HAP-1 (cell line): ENCODE results near the gene ITLN1.
"Not testable (repeated sequence)": the region's sequence is repeated elsewhere in the genome, so short reads cannot be mapped to it uniquely, and the experiment has no call there.

ENCODE experiments used
- DNase-seq, 2 experiments: peaks; one replicate each; pipeline ENCODE4 v3.0.0-alpha.2; 2016 to 2020; ENCODE audit warnings: low spot score in 2 of 2
- H3K27me3 ChIP-seq: fragments of 250-450 bp; sonication (Bioruptor Pico); 2 replicates; pipeline ENCODE4 v1.5.1; 2020; ENCODE audit warnings: low read depth, mild to moderate bottlenecking, moderate library complexity
- H3K36me3 ChIP-seq: fragments of 250-450 bp; sonication (Bioruptor Pico); replicated peaks from 2 replicates; pipeline ENCODE4 v1.5.1; 2020; ENCODE audit warnings: mild to moderate bottlenecking
- H3K4me1 ChIP-seq: fragments of 250-450 bp; sonication (Bioruptor Pico); 2 replicates; pipeline ENCODE4 v1.5.1; 2020; ENCODE audit warnings: mild to moderate bottlenecking
- H3K4me3 ChIP-seq: fragments of 250-450 bp; sonication (Bioruptor Pico); 2 replicates; pipeline ENCODE4 v1.5.1; 2020; ENCODE audit warnings: mild to moderate bottlenecking, moderate library complexity
- H3K9me3 ChIP-seq: fragments of 250-450 bp; sonication (Bioruptor Pico); 2 replicates; pipeline ENCODE4 v1.5.1; 2020; ENCODE audit warnings: mild to moderate bottlenecking, moderate library complexity
- in situ Hi-C: fragments of 300-500 bp; cut with MboI; formaldehyde crosslinking; loops from 3 replicates; pipeline ENCODE4 v1.14.3; 2020; ENCODE audit warnings: low sequenced_read_pairs, inconsistent platforms, mixed read lengths

The ITLN1 gene

GRCh38 chr1:160885042-160885441 is at the start of gene ITLN1:
Gene ITLN1 (minus strand): TSS chr1:160885180. CDS start chr1:160884877, 303 bp downstream.
- no peaks in the 10 kb centered on the region for H3K4me1 ChIP-seq
- in situ Hi-C loops: no loop called here
- no peaks in the 10 kb centered on the region for H3K27me3 ChIP-seq
- no peak for DNase-seq
- H3K36me3 ChIP-seq: no peaks in the 10 kb centered on the region
- no peak within 1 kb of the TSS for H3K4me3 ChIP-seq
- H3K9me3 ChIP-seq: no peaks in the 10 kb centered on the region

- H3K27me3 ChIP-seq, H3K36me3 ChIP-seq, H3K4me3 ChIP-seq, H3K4me1 ChIP-seq, in situ Hi-C loops, DNase-seq, H3K9me3 ChIP-seq: not testable (repeated sequence)
These were observed 48.3 kb upstream of the ITLN1 start for GRCh38 chr1:160933305-160933704.

- in situ Hi-C loops: no loop called here
These were observed 40.8 kb upstream of the ITLN1 start for GRCh38 chr1:160925652-160926244.

GRCh38 chr1:160924791-160925651 is 40.0 kb upstream of the ITLN1 start:
- DNase-seq: no peak
- H3K4me3 ChIP-seq: no peak overlapping the region

More at GRCh38 chr1:160925652-160926244, 40.8 kb upstream of the ITLN1 start:
- H3K9me3 ChIP-seq: peaks cover 3% of the 10 kb centered on the region; the same call in 1 of the 2 replicates
- H3K27me3 ChIP-seq: no peaks in the 10 kb centered on the region
- no peaks in the 10 kb centered on the region for H3K4me1 ChIP-seq
- no peak overlapping the region for H3K4me3 ChIP-seq
- no peak for DNase-seq
- H3K36me3 ChIP-seq: no peaks in the 10 kb centered on the region

GRCh38 chr1:160916666-160917065 is 31.7 kb upstream of the ITLN1 start:
- no peak for DNase-seq
- in situ Hi-C loops: no loop called here
- Histone ChIP-seq H3K9me3 (no peaks in the 10 kb centered on the region), H3K4me1 (no peaks in the 10 kb centered on the region), H3K27me3 (peaks cover 9% of the 10 kb centered on the region; the same call in 1 of the 2 replicates), H3K4me3 (no peak overlapping the region), H3K36me3 (no peaks in the 10 kb centered on the region)

More at GRCh38 chr1:160924791-160925651, 40.0 kb upstream of the ITLN1 start:
- H3K36me3 ChIP-seq: no peaks in the 10 kb centered on the region
- H3K9me3 ChIP-seq: peaks cover 3% of the 10 kb centered on the region; the same call in 1 of the 2 replicates
- no peaks in the 10 kb centered on the region for H3K27me3 ChIP-seq
- in situ Hi-C loops: no loop called here
- H3K4me1 ChIP-seq: no peaks in the 10 kb centered on the region

GRCh38 chr1:160913229-160913628 is 28.2 kb upstream of the ITLN1 start:
- H3K4me1 ChIP-seq, H3K27me3 ChIP-seq, H3K4me3 ChIP-seq, in situ Hi-C loops, H3K9me3 ChIP-seq, H3K36me3 ChIP-seq: not testable (repeated sequence)
- peak; percentile 3 to 26 for DNase-seq

GRCh38 chr1:160911925-160912324 is 26.9 kb upstream of the ITLN1 start:
- no peaks in the 10 kb centered on the region for H3K9me3 ChIP-seq
- H3K4me3 ChIP-seq: no peak overlapping the region
- H3K27me3 ChIP-seq: peaks cover 6% of the 10 kb centered on the region; the same call in 1 of the 2 replicates
- in situ Hi-C loops: no loop called here
- DNase-seq: no peak
- H3K4me1 ChIP-seq: no peaks in the 10 kb centered on the region
- no peaks in the 10 kb centered on the region for H3K36me3 ChIP-seq

GRCh38 chr1:160911441-160911840 is 26.5 kb upstream of the ITLN1 start:
- Histone ChIP-seq H3K36me3 (no peaks in the 10 kb centered on the region), H3K27me3 (peaks cover under 1% of the 10 kb centered on the region; the same call in 1 of the 2 replicates), H3K4me3 (no peak overlapping the region), H3K9me3 (no peaks in the 10 kb centered on the region), H3K4me1 (no peaks in the 10 kb centered on the region)
- in situ Hi-C loops: no loop called here
- no peak for DNase-seq

GRCh38 chr1:160910170-160910750 is 25.3 kb upstream of the ITLN1 start:
- H3K4me1 ChIP-seq: no peaks in the 10 kb centered on the region
- no peaks in the 10 kb centered on the region for H3K27me3 ChIP-seq
- no peaks in the 10 kb centered on the region for H3K9me3 ChIP-seq
- no peak for DNase-seq
- no peaks in the 10 kb centered on the region for H3K36me3 ChIP-seq
- H3K4me3 ChIP-seq: no peak overlapping the region
- in situ Hi-C loops: no loop called here

- Histone ChIP-seq H3K4me3 (no peak overlapping the region), H3K4me1 (no peaks in the 10 kb centered on the region), H3K9me3 (no peaks in the 10 kb centered on the region), H3K27me3 (no peaks in the 10 kb centered on the region), H3K36me3 (no peaks in the 10 kb centered on the region)
- in situ Hi-C loops: no loop called here
- DNase-seq: no peak
These were observed 23.0 kb upstream of the ITLN1 start for GRCh38 chr1:160907976-160908375.

GRCh38 chr1:160905617-160905989 is 20.6 kb upstream of the ITLN1 start:
- Histone ChIP-seq H3K27me3 (peaks cover 2% of the 10 kb centered on the region; the same call in 1 of the 2 replicates), H3K4me3 (no peak overlapping the region), H3K4me1 (no peaks in the 10 kb centered on the region), H3K36me3 (no peaks in the 10 kb centered on the region), H3K9me3 (0 out of 2 replicates have a peak, but pooled peaks cover 1% of the 10 kb centered on the region)
- in situ Hi-C loops: no loop called here
- DNase-seq: no peak

- peaks cover 5% of the 10 kb centered on the region; the same call in 1 of the 2 replicates for H3K27me3 ChIP-seq
- no peak for DNase-seq
- no peak overlapping the region for H3K4me3 ChIP-seq
- in situ Hi-C loops: no loop called here
- H3K9me3 ChIP-seq: 0 out of 2 replicates have a peak, but pooled peaks cover 3% of the 10 kb centered on the region
- no peaks in the 10 kb centered on the region for H3K36me3 ChIP-seq
- H3K4me1 ChIP-seq: no peaks in the 10 kb centered on the region
These were observed 20.0 kb upstream of the ITLN1 start for GRCh38 chr1:160904783-160905616.

GRCh38 chr1:160902251-160902650 is 17.3 kb upstream of the ITLN1 start:
- H3K9me3 ChIP-seq, H3K4me3 ChIP-seq, in situ Hi-C loops, H3K36me3 ChIP-seq, DNase-seq, H3K27me3 ChIP-seq, H3K4me1 ChIP-seq: not testable (repeated sequence)
